ENCODE data around the gene KMT5B.

DNA sequence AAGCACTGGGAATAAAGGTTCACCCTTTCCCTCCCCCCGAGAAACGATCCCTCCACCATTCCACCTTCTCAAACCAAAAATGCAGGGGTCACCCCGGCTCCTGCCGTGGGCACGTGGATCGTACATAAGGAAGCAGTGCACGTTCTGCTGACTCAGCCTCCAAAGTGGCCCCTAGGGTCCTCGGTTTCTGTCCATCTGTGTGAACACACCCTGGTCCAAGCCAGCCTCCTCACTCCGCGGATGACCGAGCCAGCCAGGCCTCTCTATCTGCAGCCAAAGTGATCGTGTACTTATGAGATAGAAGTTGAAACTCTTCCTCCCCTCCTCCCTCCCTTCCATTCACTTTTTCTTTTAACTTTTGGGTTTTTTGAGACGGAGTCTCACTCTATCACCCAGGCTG lies 42.4 kb upstream of the KMT5B start:
- no peak for TF ChIP-seq CTCF (IDR thresholded peaks at IDR 0.05)
- TF ChIP-seq POLR2A (IDR thresholded peaks at IDR 0.05): no peak

Measured in thyroid gland (tissue), 4 donors.